ENCODE data around the gene IGFBP4.

DNA sequence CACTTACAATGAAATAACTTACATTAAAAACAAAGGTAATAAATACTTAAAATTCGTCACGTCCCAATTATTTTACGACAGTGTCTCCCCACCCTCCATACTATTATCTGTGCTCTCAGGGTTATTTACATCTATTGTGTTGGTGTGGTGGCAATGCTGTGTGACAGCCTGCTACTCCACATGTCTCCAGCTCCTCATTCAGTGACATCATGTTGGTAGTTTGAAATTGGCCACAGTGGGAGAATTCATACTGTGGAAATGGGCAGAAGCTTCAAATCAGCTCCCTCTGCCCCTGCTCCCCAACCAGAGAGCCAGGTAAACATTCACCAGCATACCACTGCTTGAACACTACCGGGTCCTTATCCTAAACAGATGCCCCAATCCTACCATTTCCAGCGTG is 51.9 kb downstream of the IGFBP4 start:
- TF ChIP-seq, protein P1, sequence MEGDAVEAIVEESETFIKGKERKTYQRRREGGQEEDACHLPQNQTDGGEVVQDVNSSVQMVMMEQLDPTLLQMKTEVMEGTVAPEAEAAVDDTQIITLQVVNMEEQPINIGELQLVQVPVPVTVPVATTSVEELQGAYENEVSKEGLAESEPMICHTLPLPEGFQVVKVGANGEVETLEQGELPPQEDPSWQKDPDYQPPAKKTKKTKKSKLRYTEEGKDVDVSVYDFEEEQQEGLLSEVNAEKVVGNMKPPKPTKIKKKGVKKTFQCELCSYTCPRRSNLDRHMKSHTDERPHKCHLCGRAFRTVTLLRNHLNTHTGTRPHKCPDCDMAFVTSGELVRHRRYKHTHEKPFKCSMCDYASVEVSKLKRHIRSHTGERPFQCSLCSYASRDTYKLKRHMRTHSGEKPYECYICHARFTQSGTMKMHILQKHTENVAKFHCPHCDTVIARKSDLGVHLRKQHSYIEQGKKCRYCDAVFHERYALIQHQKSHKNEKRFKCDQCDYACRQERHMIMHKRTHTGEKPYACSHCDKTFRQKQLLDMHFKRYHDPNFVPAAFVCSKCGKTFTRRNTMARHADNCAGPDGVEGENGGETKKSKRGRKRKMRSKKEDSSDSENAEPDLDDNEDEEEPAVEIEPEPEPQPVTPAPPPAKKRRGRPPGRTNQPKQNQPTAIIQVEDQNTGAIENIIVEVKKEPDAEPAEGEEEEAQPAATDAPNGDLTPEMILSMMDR (IDR thresholded peaks at IDR 0.05 in 8 of 11, conservative IDR thresholded peaks at IDR 0.05 in 3 of 11), result no peak
- TF ChIP-seq POLR2A (IDR thresholded peaks at IDR 0.05) (no peak), POLR2AphosphoS5 (IDR thresholded peaks at IDR 0.05) (no peak)

Measured in spleen (tissue), 7 donors.